Endometrium (tissue), 2 donors: Measurements from ENCODE around the gene PPME1.

Experiments used
- FAIRE-seq: peaks from 2 replicates; lab custom pipeline; 2012; peaks lifted over from hg19 to GRCh38; lab: Jason Lieb, UNC
- donor health status: control.
- donor health status: control.

Gene PPME1

GRCh38 chr11:74159642-74160041 is 11.4 kb upstream of the PPME1 start:
- FAIRE-seq, result no peak

- FAIRE-seq, result no peak
These were observed 8.2 kb upstream of the PPME1 start for GRCh38 chr11:74162681-74163467.

- FAIRE-seq, result no peak
These were observed 2.3 kb upstream of the PPME1 start for GRCh38 chr11:74168838-74169237.

GRCh38 chr11:74169738-74170458 is 1.2 kb upstream of the PPME1 start:
- FAIRE-seq, result peak; percentile 15

GRCh38 chr11:74171630-74171968 is 510 bp downstream of the PPME1 start:
- no peak for FAIRE-seq

- FAIRE-seq, result no peak
These were observed 908 bp downstream of the PPME1 start for GRCh38 chr11:74171997-74172396.

GRCh38 chr11:74175920-74176319 is 4.8 kb downstream of the PPME1 start:
- FAIRE-seq, result no peak

GRCh38 chr11:74179234-74180052 is 8.4 kb downstream of the PPME1 start:
- FAIRE-seq, result no peak

GRCh38 chr11:74182635-74183034 is 11.5 kb downstream of the PPME1 start:
- FAIRE-seq, result no peak

- FAIRE-seq, result no peak
These were observed 14.2 kb downstream of the PPME1 start for GRCh38 chr11:74185285-74185684.

GRCh38 chr11:74185695-74186094 is 14.6 kb downstream of the PPME1 start:
- no peak for FAIRE-seq

- no peak for FAIRE-seq
These were observed 24.7 kb downstream of the PPME1 start for GRCh38 chr11:74195828-74196227.

GRCh38 chr11:74196781-74197486 is 25.8 kb downstream of the PPME1 start:
- FAIRE-seq, result no peak

GRCh38 chr11:74203966-74204365 is 32.9 kb downstream of the PPME1 start:
- no peak for FAIRE-seq

- FAIRE-seq, result no peak
These were observed 33.6 kb downstream of the PPME1 start for GRCh38 chr11:74204701-74205100.

- no peak for FAIRE-seq
These were observed 34.1 kb downstream of the PPME1 start for GRCh38 chr11:74205181-74205580.

GRCh38 chr11:74206746-74207145 is 35.7 kb downstream of the PPME1 start:
- FAIRE-seq, result no peak

GRCh38 chr11:74208507-74208906 is 37.4 kb downstream of the PPME1 start:
- no peak for FAIRE-seq

GRCh38 chr11:74212533-74212932 is 41.4 kb downstream of the PPME1 start:
- FAIRE-seq, result no peak

GRCh38 chr11:74220376-74220775 is 49.3 kb downstream of the PPME1 start:
- FAIRE-seq, result no peak

- no peak for FAIRE-seq
These were observed 50.7 kb downstream of the PPME1 start for GRCh38 chr11:74221816-74222215.

GRCh38 chr11:74225565-74225964 is 54.5 kb downstream of the PPME1 start:
- FAIRE-seq, result no peak
